OCI-LY1 (cell line): ENCODE results near the gene SLC25A45.

ENCODE experiments used
- H2AFZ ChIP-seq: fragments of 200-600 bp; sonication (generic), shearing (Covaris generic); 2 replicates; pipeline ENCODE4 v1.6.0; 2014; ENCODE audit warnings: antibody characterized with exemption, mild to moderate bottlenecking, low read length
- H3F3A ChIP-seq: fragments of 200-600 bp; sonication (generic), shearing (Covaris generic); 2 replicates; pipeline ENCODE4 v1.6.0; 2014; ENCODE audit warnings: mild to moderate bottlenecking, antibody characterized with exemption, low read length, moderate library complexity; ENCODE audit not compliant: insufficient read depth
- H3K27ac ChIP-seq: fragments of 200-600 bp; sonication (generic); 2 replicates; pipeline ENCODE4 v1.5.1; 2014; ENCODE audit warnings: low read length, mixed run types, mild to moderate bottlenecking, low read depth; ENCODE audit not compliant: poor library complexity, severe bottlenecking
- H3K27me3 ChIP-seq: fragments of 200-600 bp; sonication (generic); 2 replicates; pipeline ENCODE4 v1.6.0; 2014; ENCODE audit warnings: antibody characterized with exemption, mild to moderate bottlenecking, low read length, moderate library complexity; ENCODE audit not compliant: insufficient read depth
- H3K36me3 ChIP-seq: fragments of 200-600 bp; sonication (generic); 2 replicates; pipeline ENCODE4 v1.6.1; 2014; ENCODE audit warnings: mild to moderate bottlenecking, antibody characterized with exemption, low read length, moderate library complexity, mixed read lengths; ENCODE audit not compliant: insufficient read depth
- H3K4me1 ChIP-seq: fragments of 200-600 bp; sonication (generic); 2 replicates; pipeline ENCODE4 v1.5.1; 2014; ENCODE audit warnings: mild to moderate bottlenecking, low read length, moderate library complexity; ENCODE audit not compliant: insufficient read depth, severe bottlenecking
- H3K4me2 ChIP-seq: fragments of 200-600 bp; sonication (generic), shearing (Covaris generic); 2 replicates; pipeline ENCODE4 v1.6.1; 2014; ENCODE audit warnings: low read length
- H3K4me3 ChIP-seq: fragments of 200-600 bp; sonication (generic); 2 replicates; pipeline ENCODE4 v1.5.1; 2014; ENCODE audit warnings: low read length, low read depth, mild to moderate bottlenecking, mixed read lengths; ENCODE audit not compliant: poor library complexity, severe bottlenecking
- H3K79me2 ChIP-seq: fragments of 200-600 bp; shearing (Covaris generic); 2 replicates; pipeline ENCODE4 v1.6.1; 2016; ENCODE audit warnings: mixed run types, low read length, mixed read lengths; ENCODE audit not compliant: insufficient read depth
- H3K9ac ChIP-seq: fragments of 200-600 bp; sonication (generic), shearing (Covaris generic); 2 replicates; pipeline ENCODE4 v1.6.1; 2014; ENCODE audit warnings: mild to moderate bottlenecking, low read length, mixed read lengths
- H3K9me2 ChIP-seq: fragments of 200-600 bp; sonication (generic), shearing (Covaris generic); 2 replicates; pipeline ENCODE4 v1.6.1; 2014; ENCODE audit warnings: low read depth, mild to moderate bottlenecking, low read length, mixed read lengths
- H3K9me3 ChIP-seq: fragments of 200-600 bp; shearing (Covaris generic); 2 replicates; pipeline ENCODE4 v1.6.1; 2014; ENCODE audit warnings: low read length, mixed read lengths
- H4K20me1 ChIP-seq: fragments of 200-600 bp; sonication (generic), shearing (Covaris generic); 2 replicates; pipeline ENCODE4 v1.6.0; 2016; ENCODE audit warnings: mild to moderate bottlenecking, low read length; ENCODE audit not compliant: insufficient read depth
- EZH2 ChIP-seq: fragments of 200-600 bp; sonication (generic), shearing (Covaris generic); IDR thresholded peaks from 2 replicates; pipeline ENCODE4 v1.8.0; 2017; ENCODE audit warnings: borderline replicate concordance, mixed run types, mild to moderate bottlenecking, antibody characterized with exemption, low read length, moderate library complexity, mixed read lengths
- TF ChIP-seq, protein P1 (sequence below): fragments of 200-600 bp; sonication (generic), shearing (Covaris generic); IDR thresholded peaks from 2 replicates; pipeline ENCODE4 v1.5.1; 2017; ENCODE audit warnings: mild to moderate bottlenecking, antibody characterized with exemption, low read length, moderate library complexity, mixed read lengths

Gene SLC25A45

GRCh38 chr11:65353376-65353775, 29.1 kb downstream of the SLC25A45 start:
- Histone ChIP-seq H3K9me3 (no peaks in the 10 kb centered on the region), H3K9ac (no peak overlapping the region), H3K9me2 (no peaks in the 10 kb centered on the region), H4K20me1 (no peaks in the 10 kb centered on the region), H3K4me3 (no peak overlapping the region), H3K4me2 (no peak overlapping the region), H3K27me3 (peaks cover 7% of the 10 kb centered on the region; the same call in 1 of the 2 replicates), H3F3A (no peaks in the 10 kb centered on the region; the same call in none of the 2 replicates), H3K36me3 (peaks cover 43% of the 10 kb centered on the region), H3K4me1 (peaks cover 3% of the 10 kb centered on the region), H3K27ac (no peak overlapping the region), H3K79me2 (no peaks in the 10 kb centered on the region), H2AFZ (no peak overlapping the region)
- TF ChIP-seq, protein P1, sequence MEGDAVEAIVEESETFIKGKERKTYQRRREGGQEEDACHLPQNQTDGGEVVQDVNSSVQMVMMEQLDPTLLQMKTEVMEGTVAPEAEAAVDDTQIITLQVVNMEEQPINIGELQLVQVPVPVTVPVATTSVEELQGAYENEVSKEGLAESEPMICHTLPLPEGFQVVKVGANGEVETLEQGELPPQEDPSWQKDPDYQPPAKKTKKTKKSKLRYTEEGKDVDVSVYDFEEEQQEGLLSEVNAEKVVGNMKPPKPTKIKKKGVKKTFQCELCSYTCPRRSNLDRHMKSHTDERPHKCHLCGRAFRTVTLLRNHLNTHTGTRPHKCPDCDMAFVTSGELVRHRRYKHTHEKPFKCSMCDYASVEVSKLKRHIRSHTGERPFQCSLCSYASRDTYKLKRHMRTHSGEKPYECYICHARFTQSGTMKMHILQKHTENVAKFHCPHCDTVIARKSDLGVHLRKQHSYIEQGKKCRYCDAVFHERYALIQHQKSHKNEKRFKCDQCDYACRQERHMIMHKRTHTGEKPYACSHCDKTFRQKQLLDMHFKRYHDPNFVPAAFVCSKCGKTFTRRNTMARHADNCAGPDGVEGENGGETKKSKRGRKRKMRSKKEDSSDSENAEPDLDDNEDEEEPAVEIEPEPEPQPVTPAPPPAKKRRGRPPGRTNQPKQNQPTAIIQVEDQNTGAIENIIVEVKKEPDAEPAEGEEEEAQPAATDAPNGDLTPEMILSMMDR = no peak
- no peak for TF ChIP-seq EZH2

GRCh38 chr11:65352783-65353182, 29.7 kb downstream of the SLC25A45 start:
- Histone ChIP-seq H3K9me3 (no peaks in the 10 kb centered on the region), H4K20me1 (no peaks in the 10 kb centered on the region), H2AFZ (no peak overlapping the region), H3K4me2 (no peak overlapping the region), H3K27ac (no peak overlapping the region), H3K4me3 (no peak overlapping the region), H3K79me2 (no peaks in the 10 kb centered on the region), H3K36me3 (peaks cover 49% of the 10 kb centered on the region), H3K27me3 (peaks cover 7% of the 10 kb centered on the region; the same call in 1 of the 2 replicates), H3F3A (no peaks in the 10 kb centered on the region; the same call in none of the 2 replicates), H3K9me2 (no peaks in the 10 kb centered on the region), H3K9ac (no peak overlapping the region), H3K4me1 (peaks cover 3% of the 10 kb centered on the region)
- TF ChIP-seq EZH2 = no peak
- TF ChIP-seq, protein P1 = peak; percentile 33

GRCh38 chr11:65351511-65351910, 30.9 kb downstream of the SLC25A45 start:
- H3K79me2 ChIP-seq = no peaks in the 10 kb centered on the region
- no peak for TF ChIP-seq EZH2
- TF ChIP-seq, protein P1 = no peak
- H3K4me1 ChIP-seq = peaks cover 3% of the 10 kb centered on the region
- H3K36me3 ChIP-seq = peaks cover 52% of the 10 kb centered on the region
- H4K20me1 ChIP-seq = no peaks in the 10 kb centered on the region
- H3K9me2 ChIP-seq = no peaks in the 10 kb centered on the region
- H3K4me3 ChIP-seq = no peak overlapping the region
- H3K27me3 ChIP-seq = peaks cover 7% of the 10 kb centered on the region; the same call in 1 of the 2 replicates
- H2AFZ ChIP-seq = no peak overlapping the region
- H3K4me2 ChIP-seq = no peak overlapping the region
- H3K27ac ChIP-seq = no peak overlapping the region
- H3F3A ChIP-seq = no peaks in the 10 kb centered on the region; the same call in none of the 2 replicates
- no peaks in the 10 kb centered on the region for H3K9me3 ChIP-seq
- no peak overlapping the region for H3K9ac ChIP-seq
